IPS-NIHi7 (cell line): ENCODE measurements around the gene LMBR1.
"Not testable (repeated sequence)": the region's sequence is repeated elsewhere in the genome, so short reads cannot be mapped to it uniquely, and the experiment has no call there.

Experiments
- DNase-seq: peaks from one replicate; pipeline ENCODE4 v3.0.0; 2012; ENCODE audit warnings: mixed read lengths; ENCODE audit errors: extremely low spot score

LMBR1 gene

GRCh38 chr7:156697283-156697682, 195.7 kb downstream of the LMBR1 start:
- not testable (repeated sequence) for DNase-seq

GRCh38 chr7:156693627-156694026, 199.4 kb downstream of the LMBR1 start:
- DNase-seq, result no peak

- DNase-seq, result no peak
Observed at GRCh38 chr7:156692849-156693248, 200.1 kb downstream of the LMBR1 start.

GRCh38 chr7:156691764-156692163, 201.2 kb downstream of the LMBR1 start:
- DNase-seq, result no peak

GRCh38 chr7:156684661-156685060, 208.3 kb downstream of the LMBR1 start:
- DNase-seq, result no peak

- DNase-seq, result no peak
Observed at GRCh38 chr7:156684251-156684650, 208.7 kb downstream of the LMBR1 start.

- DNase-seq, result no peak
Observed at GRCh38 chr7:156682928-156683327, 210.1 kb downstream of the LMBR1 start.

GRCh38 chr7:156680281-156680680, 212.7 kb downstream of the LMBR1 start:
- DNase-seq, result no peak

- DNase-seq, result no peak
Observed at GRCh38 chr7:156677374-156678054, 215.5 kb downstream of the LMBR1 start.

- DNase-seq, result no peak
Observed at GRCh38 chr7:156676263-156676662, 216.7 kb downstream of the LMBR1 start.

- no peak for DNase-seq
Observed at GRCh38 chr7:156675721-156676120, 217.3 kb downstream of the LMBR1 start.

GRCh38 chr7:156673902-156674301, 219.1 kb downstream of the LMBR1 start:
- DNase-seq, result no peak

GRCh38 chr7:156673454-156673853, 219.5 kb downstream of the LMBR1 start:
- no peak for DNase-seq

- no peak for DNase-seq
Observed at GRCh38 chr7:156669035-156669828, 223.8 kb downstream of the LMBR1 start.

GRCh38 chr7:156668130-156668741, 224.7 kb downstream of the LMBR1 start:
- DNase-seq, result no peak

GRCh38 chr7:156667110-156667426, 225.9 kb downstream of the LMBR1 start:
- no peak for DNase-seq

GRCh38 chr7:156666368-156667109, 226.4 kb downstream of the LMBR1 start:
- DNase-seq, result no peak

GRCh38 chr7:156665101-156665500, 227.9 kb downstream of the LMBR1 start:
- no peak for DNase-seq

GRCh38 chr7:156662277-156662676, 230.7 kb downstream of the LMBR1 start:
- no peak for DNase-seq

- DNase-seq, result no peak
Observed at GRCh38 chr7:156661637-156662036, 231.3 kb downstream of the LMBR1 start.

- no peak for DNase-seq
Observed at GRCh38 chr7:156659961-156660360, 233.0 kb downstream of the LMBR1 start.

- no peak for DNase-seq
Observed at GRCh38 chr7:156659203-156659602, 233.8 kb downstream of the LMBR1 start.
